ENCODE results near the gene NHSL2.
"Not testable (repeated sequence)": the region's sequence is repeated elsewhere in the genome, so short reads cannot be mapped to it uniquely, and the experiment has no call there.

The NHSL2 gene

DNA sequence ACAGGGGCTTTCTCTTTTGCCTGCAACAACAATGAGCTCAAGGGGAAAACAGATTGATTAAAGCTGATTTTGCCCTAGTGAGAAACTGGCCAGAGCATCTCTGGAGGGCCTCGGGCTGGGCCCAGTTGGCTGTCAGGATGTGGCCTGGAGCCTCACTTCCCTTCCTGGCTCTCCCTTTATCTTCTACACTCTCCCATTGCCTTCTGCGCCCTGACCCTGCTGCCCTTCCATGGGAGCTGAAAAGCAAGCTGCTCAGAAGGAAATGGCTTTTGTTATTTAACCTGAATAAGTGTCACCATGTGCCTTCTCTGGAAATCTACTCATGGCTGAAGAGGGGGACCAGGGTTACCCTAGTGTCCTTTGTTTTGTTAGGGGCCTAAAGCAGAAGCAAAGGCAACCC, 43.8 kb downstream of the NHSL2 start:
- H3K4me3 ChIP-seq (ENCODE audit: low read depth, low read length) = no peak overlapping the region
- TF ChIP-seq, protein P1, sequence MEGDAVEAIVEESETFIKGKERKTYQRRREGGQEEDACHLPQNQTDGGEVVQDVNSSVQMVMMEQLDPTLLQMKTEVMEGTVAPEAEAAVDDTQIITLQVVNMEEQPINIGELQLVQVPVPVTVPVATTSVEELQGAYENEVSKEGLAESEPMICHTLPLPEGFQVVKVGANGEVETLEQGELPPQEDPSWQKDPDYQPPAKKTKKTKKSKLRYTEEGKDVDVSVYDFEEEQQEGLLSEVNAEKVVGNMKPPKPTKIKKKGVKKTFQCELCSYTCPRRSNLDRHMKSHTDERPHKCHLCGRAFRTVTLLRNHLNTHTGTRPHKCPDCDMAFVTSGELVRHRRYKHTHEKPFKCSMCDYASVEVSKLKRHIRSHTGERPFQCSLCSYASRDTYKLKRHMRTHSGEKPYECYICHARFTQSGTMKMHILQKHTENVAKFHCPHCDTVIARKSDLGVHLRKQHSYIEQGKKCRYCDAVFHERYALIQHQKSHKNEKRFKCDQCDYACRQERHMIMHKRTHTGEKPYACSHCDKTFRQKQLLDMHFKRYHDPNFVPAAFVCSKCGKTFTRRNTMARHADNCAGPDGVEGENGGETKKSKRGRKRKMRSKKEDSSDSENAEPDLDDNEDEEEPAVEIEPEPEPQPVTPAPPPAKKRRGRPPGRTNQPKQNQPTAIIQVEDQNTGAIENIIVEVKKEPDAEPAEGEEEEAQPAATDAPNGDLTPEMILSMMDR (IDR thresholded peaks at IDR 0.05; ENCODE audit: insufficient read depth, low read length, missing control alignments) = no peak
- DNase-seq (ENCODE audit: low read depth, low spot score) = no peak
- ChIA-PET POLR2A (no interaction called here), CTCF (interaction anchor here (1.0 kb wide), 1 partner anchor 13 kb away, joined by 3 read pairs; no protein-coding TSS in a partner anchor)

DNA sequence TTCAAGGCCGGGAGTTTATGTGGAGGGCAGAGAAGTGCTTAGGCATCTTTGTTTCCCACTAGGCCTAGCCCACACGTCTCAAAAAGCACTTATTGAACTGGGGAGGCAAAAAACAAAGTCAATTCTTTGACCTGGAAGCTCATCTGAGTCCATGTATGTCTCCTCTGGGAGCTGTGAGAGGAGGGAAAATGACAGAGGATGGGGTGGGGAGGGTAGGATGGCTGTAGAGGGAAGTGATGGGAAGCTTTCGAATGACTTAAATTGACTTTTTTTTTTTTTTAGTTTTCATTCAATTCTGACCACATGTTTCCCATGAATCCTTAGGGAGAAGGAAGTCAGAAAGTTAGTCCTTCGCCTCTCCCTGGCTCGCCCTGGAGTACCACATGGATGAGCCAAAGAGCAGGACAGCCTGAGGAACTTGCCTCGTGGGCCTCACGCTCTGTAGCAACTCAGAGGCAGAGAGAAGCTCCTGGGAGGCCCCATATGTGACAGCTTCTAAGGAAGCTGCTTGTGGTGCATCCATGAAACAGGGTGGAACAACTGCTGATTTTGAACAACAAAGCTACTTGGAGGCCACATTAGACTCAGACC, 45.0 kb downstream of the NHSL2 start:
- H3K4me3 ChIP-seq (ENCODE audit: low read depth, low read length) = no peak overlapping the region
- no peak for DNase-seq (ENCODE audit: low read depth, low spot score)
- TF ChIP-seq, protein P1 (IDR thresholded peaks at IDR 0.05; ENCODE audit: insufficient read depth, low read length, missing control alignments) = no peak
- ChIA-PET CTCF (interaction anchor here (1.0 kb wide), 1 partner anchor 14 kb away, joined by 3 read pairs; no protein-coding TSS in a partner anchor), POLR2A (no interaction called here)

DNA sequence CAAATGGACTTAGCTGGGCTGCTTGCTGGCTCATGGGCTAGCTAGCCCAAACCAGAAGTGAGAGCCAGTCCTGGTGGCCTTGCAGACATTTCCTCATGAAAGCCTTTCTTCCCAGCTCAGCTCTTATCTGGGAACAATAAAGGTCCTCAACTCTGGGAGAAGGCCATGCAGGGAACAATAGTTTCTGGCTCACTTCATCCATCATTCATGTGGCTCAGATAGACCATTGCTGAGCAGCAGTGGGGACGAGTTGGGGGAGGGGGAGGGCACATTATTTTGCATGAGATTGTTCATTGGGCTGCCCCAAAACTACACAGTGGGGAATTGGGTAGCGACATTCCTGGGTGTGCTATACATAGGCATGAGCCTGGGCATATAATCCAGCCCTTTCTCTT, 47.6 kb downstream of the NHSL2 start:
- no peak for DNase-seq (ENCODE audit: low read depth, low spot score)
- POLR2A ChIA-PET = no interaction called here
- H3K4me3 ChIP-seq (ENCODE audit: low read depth, low read length) = no peak overlapping the region
- CTCF ChIA-PET = no interaction called here
- TF ChIP-seq, protein P1 (IDR thresholded peaks at IDR 0.05; ENCODE audit: insufficient read depth, low read length, missing control alignments) = no peak

DNA sequence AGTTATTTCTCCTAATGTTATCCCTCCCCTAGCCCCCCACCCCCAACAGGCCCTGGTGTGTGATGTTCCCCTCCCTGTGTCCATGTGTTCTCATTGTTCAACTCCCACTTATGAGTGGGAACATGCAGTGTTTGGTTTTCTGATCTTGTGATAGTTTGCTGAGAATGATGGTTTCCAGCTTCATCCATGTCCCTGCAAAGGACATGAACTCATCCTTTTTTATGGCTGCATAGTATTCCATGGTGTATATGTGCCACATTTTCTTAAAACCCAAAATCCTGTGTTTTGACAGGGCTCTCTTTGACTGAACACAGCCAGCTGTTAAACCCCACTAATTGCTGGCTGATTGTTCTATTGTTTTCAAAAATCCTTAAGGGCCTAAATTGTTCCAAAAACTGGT, 53.5 kb downstream of the NHSL2 start:
- POLR2A ChIA-PET; DNase-seq (ENCODE audit: low read depth, low spot score); H3K4me3 ChIP-seq (ENCODE audit: low read depth, low read length); CTCF ChIA-PET: not testable (repeated sequence)

DNA sequence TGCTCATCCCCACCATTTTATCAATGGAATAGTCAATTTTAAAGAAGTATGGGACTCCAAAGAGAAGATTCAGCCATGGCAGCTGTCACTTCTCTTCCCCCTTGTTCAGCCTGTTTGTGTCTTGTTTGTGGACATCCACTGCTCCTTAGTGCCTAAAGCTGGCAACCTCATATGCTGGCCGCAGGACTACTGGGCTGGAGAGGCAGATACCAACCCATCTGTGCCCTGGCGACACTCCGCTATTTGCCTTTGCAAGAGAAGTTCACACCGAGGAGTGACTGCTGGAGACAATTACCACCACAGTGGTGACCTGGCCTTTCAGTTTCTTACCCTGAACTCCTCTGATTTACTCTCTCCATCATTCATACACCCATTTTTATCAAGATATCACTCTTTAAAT, 64.3 kb downstream of the NHSL2 start:
- no peak overlapping the region for H3K4me3 ChIP-seq (ENCODE audit: low read depth, low read length)
- no peak for DNase-seq (ENCODE audit: low read depth, low spot score)
- ChIA-PET CTCF (interaction anchor here (1.1 kb wide), 1 partner anchor 44 kb away, joined by 3 read pairs; no protein-coding TSS in a partner anchor), POLR2A (no interaction called here)
- TF ChIP-seq, protein P1 (IDR thresholded peaks at IDR 0.05; ENCODE audit: insufficient read depth, low read length, missing control alignments) = no peak

- TF ChIP-seq, protein P1 (IDR thresholded peaks at IDR 0.05; ENCODE audit: insufficient read depth, low read length, missing control alignments) = no peak
- CTCF ChIA-PET = no interaction called here
- DNase-seq (ENCODE audit: low read depth, low spot score) = no peak
- POLR2A ChIA-PET = no interaction called here
- H3K4me3 ChIP-seq (ENCODE audit: low read depth, low read length) = no peak overlapping the region
Observed at GRCh38 chrX:71976753-71977152, 66.1 kb downstream of the NHSL2 start.

DNA sequence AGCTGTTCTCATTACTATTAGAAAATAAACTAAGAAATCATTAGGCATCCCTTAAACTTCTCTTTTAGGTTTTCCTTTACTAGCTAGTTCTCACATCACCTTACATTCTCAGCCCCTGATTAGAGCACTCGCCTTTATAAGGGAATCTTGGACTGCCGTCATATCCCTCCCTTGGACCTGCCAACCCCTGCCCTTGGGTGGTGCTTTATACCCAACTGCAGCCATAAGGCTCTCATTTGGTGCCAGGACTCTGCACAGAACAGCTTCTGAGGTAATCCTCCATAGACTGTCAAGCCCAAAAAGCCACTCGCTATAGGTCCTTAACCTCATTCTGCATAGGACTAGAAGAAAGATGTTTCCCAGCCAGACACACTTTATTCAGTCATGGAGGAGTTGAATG, 67.5 kb downstream of the NHSL2 start:
- no peak overlapping the region for H3K4me3 ChIP-seq (ENCODE audit: low read depth, low read length)
- TF ChIP-seq, protein P1 (IDR thresholded peaks at IDR 0.05; ENCODE audit: insufficient read depth, low read length, missing control alignments) = no peak
- ChIA-PET CTCF (no interaction called here), POLR2A (no interaction called here)
- no peak for DNase-seq (ENCODE audit: low read depth, low spot score)
